Right lobe of liver (tissue), 4 donors: Measurements from ENCODE around the gene RAP1B.

Experiments used
- POLR2A ChIP-seq: fragments of 450-650 bp; IDR thresholded peaks from one replicate; pipeline ENCODE4 v1.6.1; 2017; ENCODE audit warnings: antibody characterized with exemption, mild to moderate bottlenecking
- TF ChIP-seq, protein P1 (sequence below), 4 donors: fragments of 200-600 bp in 3 of 4; fragments of 450-650 bp in 1 of 4; IDR thresholded peaks; one replicate each; pipeline versions ENCODE4 v1.5.1 to v1.8.0; 2016 to 2022; ENCODE audit warnings: antibody characterized with exemption in 4 of 4, mild to moderate bottlenecking in 2 of 4
- donor health status: DM: no; HTN: no; CAD: no.
- donor health status: DM: no; HTN: no; CAD: no.
- donor health status: DM: no; HTN: yes; CAD: no.

DNA sequence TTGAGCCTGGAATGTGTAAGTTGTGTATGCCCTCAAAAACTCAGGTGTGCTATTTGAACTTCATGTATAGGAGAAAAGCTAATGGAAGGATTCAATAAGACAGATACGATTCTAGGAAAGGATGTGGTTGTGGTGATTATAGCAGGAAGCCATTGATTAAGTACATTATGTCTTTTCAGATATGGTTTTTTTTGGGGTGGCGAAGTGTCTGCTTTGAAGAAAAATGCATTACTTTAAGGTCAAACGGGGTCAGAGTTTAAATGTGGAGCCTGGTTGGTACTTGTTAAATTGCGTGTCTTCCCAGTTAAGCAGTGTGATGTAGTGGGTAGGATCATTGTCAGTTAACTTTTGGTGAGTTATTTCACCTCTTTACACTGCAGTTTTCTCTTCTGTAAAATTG, 63.1 kb downstream of the RAP1B start:
- TF ChIP-seq, protein P1, sequence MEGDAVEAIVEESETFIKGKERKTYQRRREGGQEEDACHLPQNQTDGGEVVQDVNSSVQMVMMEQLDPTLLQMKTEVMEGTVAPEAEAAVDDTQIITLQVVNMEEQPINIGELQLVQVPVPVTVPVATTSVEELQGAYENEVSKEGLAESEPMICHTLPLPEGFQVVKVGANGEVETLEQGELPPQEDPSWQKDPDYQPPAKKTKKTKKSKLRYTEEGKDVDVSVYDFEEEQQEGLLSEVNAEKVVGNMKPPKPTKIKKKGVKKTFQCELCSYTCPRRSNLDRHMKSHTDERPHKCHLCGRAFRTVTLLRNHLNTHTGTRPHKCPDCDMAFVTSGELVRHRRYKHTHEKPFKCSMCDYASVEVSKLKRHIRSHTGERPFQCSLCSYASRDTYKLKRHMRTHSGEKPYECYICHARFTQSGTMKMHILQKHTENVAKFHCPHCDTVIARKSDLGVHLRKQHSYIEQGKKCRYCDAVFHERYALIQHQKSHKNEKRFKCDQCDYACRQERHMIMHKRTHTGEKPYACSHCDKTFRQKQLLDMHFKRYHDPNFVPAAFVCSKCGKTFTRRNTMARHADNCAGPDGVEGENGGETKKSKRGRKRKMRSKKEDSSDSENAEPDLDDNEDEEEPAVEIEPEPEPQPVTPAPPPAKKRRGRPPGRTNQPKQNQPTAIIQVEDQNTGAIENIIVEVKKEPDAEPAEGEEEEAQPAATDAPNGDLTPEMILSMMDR (IDR thresholded peaks at IDR 0.05), result no peak
- no peak for TF ChIP-seq POLR2A
